CD4-positive, alpha-beta T cell (primary cell): ENCODE results near the gene ITPR3. TPM values are rescaled to one million over a fixed set of nuclear protein-coding genes. Genes with fewer than 3 reads are reported as not detected.

ENCODE experiments used
- ATAC-seq: fragments of 200-7000 bp; cut with Tn5 transposase; one replicate; pipeline ENCODE4 v1.10.0; 2022; ENCODE audit warnings: mild to moderate bottlenecking; ENCODE audit not compliant: poor library complexity
- CTCF ChIA-PET: fragments of 350-600 bp; sonication (Branson Sonifier 250); formaldehyde crosslinking; loops from one replicate; lab custom pipeline; 2021; ENCODE audit warnings: antibody characterized with exemption, inconsistent platforms; lab: Charles Lee
- POLR2A ChIA-PET: fragments of 350-600 bp; sonication (Branson Sonifier 250); formaldehyde crosslinking; loops from one replicate; lab custom pipeline; 2021; ENCODE audit warnings: antibody characterized with exemption, inconsistent platforms; lab: Charles Lee
- DNase-seq, 14 experiments: peaks; one replicate each; pipeline ENCODE4 v3.0.0-alpha.2; 2013 to 2020; ENCODE audit warnings: mixed read lengths in 2 of 14
- H3K27ac ChIP-seq, 2 donors: one replicate each; pipeline versions ENCODE4 v1.5.1 to v1.7.0; 2013; ENCODE audit warnings: low read length in 2 of 2, low read depth in 1 of 2, mild to moderate bottlenecking in 1 of 2
- H3K27me3 ChIP-seq, 2 experiments: 1 replicate in 1 of 2; 2 replicates in 1 of 2; pipeline versions ENCODE4 v1.6.1 to v1.7.0; 2013; ENCODE audit warnings: low read length in 2 of 2, control low read depth in 1 of 2, mild to moderate bottlenecking in 1 of 2, moderate library complexity in 1 of 2; ENCODE audit not compliant: insufficient read depth in 2 of 2, control insufficient read depth in 1 of 2
- H3K36me3 ChIP-seq: one replicate; pipeline ENCODE4 v1.6.1; 2013; ENCODE audit warnings: low read length, control low read depth; ENCODE audit not compliant: insufficient read depth
- H3K4me1 ChIP-seq: one replicate; pipeline ENCODE4 v1.6.1; 2013; ENCODE audit warnings: low read length, control low read depth; ENCODE audit not compliant: insufficient read depth
- H3K4me3 ChIP-seq: one replicate; pipeline ENCODE4 v1.5.1; 2013; ENCODE audit warnings: mild to moderate bottlenecking, low read length, moderate library complexity
- H3K9me3 ChIP-seq, 2 experiments: 1 replicate in 1 of 2; 2 replicates in 1 of 2; pipeline versions ENCODE4 v1.6.1 to v1.7.0; 2013; ENCODE audit warnings: low read length in 2 of 2, mild to moderate bottlenecking in 2 of 2, control low read depth in 1 of 2, moderate library complexity in 1 of 2; ENCODE audit not compliant: control insufficient read depth in 1 of 2, insufficient read depth in 1 of 2
- H3K27ac Mint-ChIP-seq: one replicate; pipeline ENCODE4 v1.8.0; 2020; ENCODE audit warnings: mixed read lengths
- H3K27me3 Mint-ChIP-seq: one replicate; pipeline ENCODE4 v1.8.0; 2021; ENCODE audit warnings: mixed read lengths
- H3K36me3 Mint-ChIP-seq: one replicate; pipeline ENCODE4 v1.8.0; 2021; ENCODE audit warnings: low read depth, mixed read lengths
- H3K4me1 Mint-ChIP-seq: one replicate; pipeline ENCODE4 v1.8.0; 2021; ENCODE audit warnings: low read depth, mixed read lengths
- H3K4me3 Mint-ChIP-seq: one replicate; pipeline ENCODE4 v1.8.0; 2020; ENCODE audit warnings: mild to moderate bottlenecking, mixed read lengths
- H3K9me3 Mint-ChIP-seq: one replicate; pipeline ENCODE4 v1.8.0; 2020; ENCODE audit warnings: mixed read lengths
- intact Hi-C, 2 experiments: fragments of 100-400 bp; cut with DNase I in 1 of 2; cut with micrococcal nuclease in 1 of 2; formaldehyde crosslinking; loops; one replicate each; pipeline versions ENCODE4 v1.15.1 to v1.9.0; 2023 to 2025; cut with DNase I, micrococcal nuclease
- total RNA-seq, 174 experiments: library from RNA in 2 of 174; stranded (reverse) in 2 of 174; gene quantifications; one replicate each; pipeline ENCODE4 v1.2.3 and lab custom pipeline; 2021 to 2026
- TF ChIP-seq, protein P1 (sequence below): fragments of 200-600 bp; IDR thresholded peaks from one replicate; pipeline ENCODE4 v1.8.0; 2022; ENCODE audit warnings: antibody characterized with exemption, mild to moderate bottlenecking

Gene ITPR3
- total RNA-seq, 2 experiments from 2014 or later: 44.5 to 45.5 TPM

DNA sequence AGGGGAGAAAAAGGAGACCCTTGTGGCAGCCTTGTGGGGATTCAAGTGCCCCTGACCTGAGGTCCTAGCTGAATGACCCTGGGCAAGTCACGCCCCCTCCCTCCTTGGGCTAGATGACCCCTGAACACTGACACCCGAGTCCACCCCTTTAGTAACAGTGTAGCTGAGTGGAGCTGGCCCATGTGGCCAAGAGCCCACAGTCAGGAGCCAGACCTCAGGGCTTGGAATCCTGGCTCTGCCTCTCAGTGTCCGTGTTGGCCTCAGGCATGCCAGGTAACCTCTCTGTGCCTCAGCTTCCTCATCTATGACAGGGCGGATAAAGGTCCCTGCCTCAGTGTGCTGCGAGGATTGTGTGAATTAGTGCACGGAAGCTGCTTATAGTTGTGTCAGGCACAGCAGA lies 111.3 kb downstream of the ITPR3 start:
- Mint-ChIP-seq H3K27ac (no peak overlapping the region), H3K4me3 (no peak overlapping the region), H3K4me1 (no peaks in the 10 kb centered on the region), H3K27me3 (no peaks in the 10 kb centered on the region), H3K9me3 (no peaks in the 10 kb centered on the region), H3K36me3 (no peaks in the 10 kb centered on the region)
- intact Hi-C loops: loop anchor here in 1 of 2 experiments (10.0 kb wide), 1 partner anchor 1312 kb away; no protein-coding TSS in a partner anchor
- no peak for DNase-seq
- no peaks in the 10 kb centered on the region for H3K27me3 ChIP-seq
- no peaks in the 10 kb centered on the region for H3K9me3 ChIP-seq
- TF ChIP-seq, protein P1, sequence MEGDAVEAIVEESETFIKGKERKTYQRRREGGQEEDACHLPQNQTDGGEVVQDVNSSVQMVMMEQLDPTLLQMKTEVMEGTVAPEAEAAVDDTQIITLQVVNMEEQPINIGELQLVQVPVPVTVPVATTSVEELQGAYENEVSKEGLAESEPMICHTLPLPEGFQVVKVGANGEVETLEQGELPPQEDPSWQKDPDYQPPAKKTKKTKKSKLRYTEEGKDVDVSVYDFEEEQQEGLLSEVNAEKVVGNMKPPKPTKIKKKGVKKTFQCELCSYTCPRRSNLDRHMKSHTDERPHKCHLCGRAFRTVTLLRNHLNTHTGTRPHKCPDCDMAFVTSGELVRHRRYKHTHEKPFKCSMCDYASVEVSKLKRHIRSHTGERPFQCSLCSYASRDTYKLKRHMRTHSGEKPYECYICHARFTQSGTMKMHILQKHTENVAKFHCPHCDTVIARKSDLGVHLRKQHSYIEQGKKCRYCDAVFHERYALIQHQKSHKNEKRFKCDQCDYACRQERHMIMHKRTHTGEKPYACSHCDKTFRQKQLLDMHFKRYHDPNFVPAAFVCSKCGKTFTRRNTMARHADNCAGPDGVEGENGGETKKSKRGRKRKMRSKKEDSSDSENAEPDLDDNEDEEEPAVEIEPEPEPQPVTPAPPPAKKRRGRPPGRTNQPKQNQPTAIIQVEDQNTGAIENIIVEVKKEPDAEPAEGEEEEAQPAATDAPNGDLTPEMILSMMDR: no peak
- ChIA-PET CTCF (no interaction called here), POLR2A (no interaction called here)
- no peaks in the 10 kb centered on the region for H3K36me3 ChIP-seq
- no peaks in the 10 kb centered on the region for H3K4me1 ChIP-seq
- H3K4me3 ChIP-seq: no peak overlapping the region
- no peak for ATAC-seq
- H3K27ac ChIP-seq: no peak overlapping the region

DNA sequence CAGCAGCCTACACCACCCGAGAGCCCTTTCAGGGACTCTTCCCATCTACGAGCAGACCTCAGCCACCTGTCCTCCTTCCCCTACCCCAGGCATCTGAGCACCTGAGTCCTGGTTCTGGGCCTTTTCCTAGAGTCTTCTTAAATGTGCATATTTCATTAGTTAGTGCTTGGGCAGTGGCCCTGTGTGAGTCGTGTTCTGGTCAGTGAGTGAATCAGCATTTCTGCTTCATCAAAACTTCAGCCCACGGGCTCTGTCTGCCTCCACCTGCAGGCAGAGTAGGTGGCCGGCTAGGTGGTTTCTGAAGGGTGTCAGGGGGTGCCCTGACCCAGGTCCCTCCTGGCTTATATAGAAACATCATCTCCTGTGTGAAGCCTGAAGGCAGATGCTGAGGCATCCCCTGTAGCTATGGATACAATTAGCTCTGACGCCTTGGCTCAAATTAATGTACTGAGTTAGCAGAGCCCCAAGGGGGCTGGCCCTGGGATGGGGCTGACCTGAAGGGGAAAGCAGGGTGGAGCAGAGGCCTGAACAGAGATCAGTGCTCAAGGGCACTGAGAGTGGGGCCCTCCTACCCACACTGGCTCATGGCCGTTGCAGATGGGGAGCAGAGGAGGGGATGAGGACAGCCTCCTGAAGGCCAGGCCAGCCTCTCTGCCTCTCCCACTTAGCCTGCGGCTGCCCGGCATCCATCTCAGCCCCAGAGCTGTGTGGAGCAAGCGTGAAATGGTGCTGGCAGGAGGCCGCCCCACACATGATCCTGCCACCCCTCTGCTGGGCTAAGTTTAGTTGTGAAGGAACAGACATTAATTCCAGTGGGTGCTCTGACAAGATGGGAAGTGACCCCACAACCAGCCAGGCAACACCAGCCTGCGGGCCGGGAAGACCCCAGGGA lies 111.9 kb downstream of the ITPR3 start:
- H3K27ac Mint-ChIP-seq: no peak overlapping the region
- no peaks in the 10 kb centered on the region for H3K4me1 ChIP-seq
- H3K36me3 Mint-ChIP-seq: no peaks in the 10 kb centered on the region
- intact Hi-C loops: loop anchor here in 1 of 2 experiments (10.0 kb wide), 1 partner anchor 1312 kb away; no protein-coding TSS in a partner anchor
- H3K9me3 ChIP-seq: no peaks in the 10 kb centered on the region
- CTCF ChIA-PET: no interaction called here
- DNase-seq: no peak
- TF ChIP-seq, protein P1: no peak
- no peaks in the 10 kb centered on the region for H3K9me3 Mint-ChIP-seq
- H3K4me3 Mint-ChIP-seq: no peak overlapping the region
- no peaks in the 10 kb centered on the region for H3K36me3 ChIP-seq
- no peak overlapping the region for H3K27ac ChIP-seq
- no peaks in the 10 kb centered on the region for H3K27me3 Mint-ChIP-seq
- no peaks in the 10 kb centered on the region for H3K4me1 Mint-ChIP-seq
- H3K27me3 ChIP-seq: no peaks in the 10 kb centered on the region
- ATAC-seq: no peak
- POLR2A ChIA-PET: no interaction called here
- H3K4me3 ChIP-seq: no peak overlapping the region

DNA sequence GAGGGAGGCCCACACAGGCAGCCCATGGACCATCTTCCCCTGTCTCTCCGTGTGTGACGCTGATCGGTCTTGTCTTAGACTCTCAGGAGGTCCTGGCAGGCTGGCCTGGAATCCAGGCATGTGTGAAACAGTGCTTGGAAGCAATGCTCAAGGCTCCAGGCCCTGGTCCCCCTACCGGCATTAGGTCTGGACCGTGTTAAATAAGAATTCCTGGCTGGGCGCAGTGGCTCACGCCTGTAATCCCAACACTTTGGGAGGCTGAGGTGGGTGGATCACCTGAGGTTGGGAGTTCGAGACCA lies 112.5 kb downstream of the ITPR3 start:
- Mint-ChIP-seq H3K36me3 (no peaks in the 10 kb centered on the region), H3K4me3 (no peak overlapping the region), H3K27ac (no peak overlapping the region), H3K9me3 (no peaks in the 10 kb centered on the region), H3K27me3 (no peaks in the 10 kb centered on the region), H3K4me1 (no peaks in the 10 kb centered on the region)
- H3K4me3 ChIP-seq: no peak overlapping the region
- DNase-seq: no peak
- H3K27me3 ChIP-seq: no peaks in the 10 kb centered on the region
- TF ChIP-seq, protein P1: no peak
- ATAC-seq: no peak
- CTCF ChIA-PET: no interaction called here
- H3K27ac ChIP-seq: no peak overlapping the region
- H3K4me1 ChIP-seq: no peaks in the 10 kb centered on the region
- POLR2A ChIA-PET: no interaction called here
- H3K36me3 ChIP-seq: no peaks in the 10 kb centered on the region
- intact Hi-C loops: loop anchor here in 1 of 2 experiments (10.0 kb wide), 1 partner anchor 1311 kb away; no protein-coding TSS in a partner anchor
- no peaks in the 10 kb centered on the region for H3K9me3 ChIP-seq
